HG02981 (cell line): ENCODE measurements around the gene ANKRD6.

ENCODE experiments used
- ATAC-seq: cut with Tn5 transposase; IDR thresholded peaks from one replicate; pipeline ENCODE4 v1.9.1; 2021; ENCODE audit warnings: mild to moderate bottlenecking, moderate library complexity; ENCODE audit not compliant: unreplicated experiment

Gene ANKRD6

GRCh38 chr6:89555806-89556205 lies 122.9 kb downstream of the ANKRD6 start:
- ATAC-seq: no peak

GRCh38 chr6:89559487-89559886 lies 126.5 kb downstream of the ANKRD6 start:
- ATAC-seq: no peak

GRCh38 chr6:89562093-89562973 lies 129.4 kb downstream of the ANKRD6 start:
- ATAC-seq: no peak

- ATAC-seq: no peak
Observed at GRCh38 chr6:89563866-89564265, 130.9 kb downstream of the ANKRD6 start.

GRCh38 chr6:89564752-89565427 lies 131.9 kb downstream of the ANKRD6 start:
- no peak for ATAC-seq

- ATAC-seq: no peak
Observed at GRCh38 chr6:89566008-89566800, 133.3 kb downstream of the ANKRD6 start.

GRCh38 chr6:89566930-89567629 lies 134.1 kb downstream of the ANKRD6 start:
- no peak for ATAC-seq

- ATAC-seq: no peak
Observed at GRCh38 chr6:89567630-89568390, 134.9 kb downstream of the ANKRD6 start.

GRCh38 chr6:89574910-89575561 lies 142.1 kb downstream of the ANKRD6 start:
- no peak for ATAC-seq

- no peak for ATAC-seq
Observed at GRCh38 chr6:89575562-89575960, 142.6 kb downstream of the ANKRD6 start.

- ATAC-seq: no peak
Observed at GRCh38 chr6:89580997-89581666, 148.2 kb downstream of the ANKRD6 start.

- ATAC-seq: no peak
Observed at GRCh38 chr6:89581689-89582088, 148.7 kb downstream of the ANKRD6 start.

- no peak for ATAC-seq
Observed at GRCh38 chr6:89582669-89583325, 149.8 kb downstream of the ANKRD6 start.

- ATAC-seq: no peak
Observed at GRCh38 chr6:89583559-89583958, 150.6 kb downstream of the ANKRD6 start.

- ATAC-seq: no peak
Observed at GRCh38 chr6:89584539-89584938, 151.6 kb downstream of the ANKRD6 start.

- ATAC-seq: no peak
Observed at GRCh38 chr6:89585154-89585553, 152.2 kb downstream of the ANKRD6 start.

- no peak for ATAC-seq
Observed at GRCh38 chr6:89589297-89590025, 156.5 kb downstream of the ANKRD6 start.

- no peak for ATAC-seq
Observed at GRCh38 chr6:89590133-89590532, 157.2 kb downstream of the ANKRD6 start.
